GM19438 (cell line): Measurements from ENCODE around the gene DEPDC4.
A peak's percentile ranks its signal among the peaks of the same experiment; 100 is the strongest.
"Not testable (repeated sequence)": the region's sequence is repeated elsewhere in the genome, so short reads cannot be mapped to it uniquely, and the experiment has no call there.

Experiments used
- ATAC-seq: cut with Tn5 transposase; IDR thresholded peaks from one replicate; pipeline ENCODE4 v1.9.1; 2021; ENCODE audit warnings: low read depth; ENCODE audit not compliant: unreplicated experiment

The DEPDC4 gene

GRCh38 chr12:100265732-100266584, 921 bp downstream of the DEPDC4 start:
- peak; percentile 3 for ATAC-seq

DNA sequence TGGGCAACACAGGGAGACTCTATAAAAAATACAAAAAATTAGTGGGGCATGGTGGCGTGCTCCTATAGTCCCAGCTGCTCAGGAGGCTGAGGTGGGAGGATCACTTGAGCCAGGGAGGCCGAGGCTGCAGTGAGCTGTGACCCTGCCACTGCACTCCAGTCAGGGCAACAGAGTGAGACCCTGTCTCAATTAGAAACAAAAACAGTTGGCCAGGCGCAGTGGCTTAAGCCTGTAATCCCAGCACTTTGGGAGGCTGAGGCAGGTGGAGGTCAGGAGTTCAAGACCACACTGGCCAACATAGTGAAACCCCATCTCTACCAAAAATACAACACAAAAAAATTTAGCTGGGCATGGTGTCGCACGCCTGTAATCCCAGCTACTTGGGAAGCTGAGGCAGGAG, 1.8 kb downstream of the DEPDC4 start:
- not testable (repeated sequence) for ATAC-seq

DNA sequence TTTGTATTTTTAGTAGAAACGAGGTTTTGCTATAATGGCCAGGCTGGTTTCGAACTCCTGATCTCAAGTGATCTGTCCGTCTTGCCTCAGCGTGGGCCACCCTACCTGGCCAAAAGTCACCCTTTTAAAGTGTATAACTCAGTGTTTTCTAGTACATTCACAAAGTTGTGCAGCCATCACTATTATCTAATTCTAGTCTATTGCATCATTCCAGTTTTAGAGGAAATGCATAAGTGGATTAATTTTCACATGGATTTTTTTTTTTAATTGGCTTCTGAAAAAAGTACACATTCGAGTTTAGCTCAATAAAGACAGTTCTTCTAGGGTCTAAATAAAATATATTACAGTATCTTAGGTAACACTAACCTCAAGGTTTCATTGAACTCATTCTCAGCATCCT, 3.7 kb downstream of the DEPDC4 start:
- no peak for ATAC-seq

- no peak for ATAC-seq
These were observed 8.8 kb downstream of the DEPDC4 start for GRCh38 chr12:100258127-100258526.

- ATAC-seq: no peak
These were observed 12.0 kb downstream of the DEPDC4 start for GRCh38 chr12:100254876-100255275.

DNA sequence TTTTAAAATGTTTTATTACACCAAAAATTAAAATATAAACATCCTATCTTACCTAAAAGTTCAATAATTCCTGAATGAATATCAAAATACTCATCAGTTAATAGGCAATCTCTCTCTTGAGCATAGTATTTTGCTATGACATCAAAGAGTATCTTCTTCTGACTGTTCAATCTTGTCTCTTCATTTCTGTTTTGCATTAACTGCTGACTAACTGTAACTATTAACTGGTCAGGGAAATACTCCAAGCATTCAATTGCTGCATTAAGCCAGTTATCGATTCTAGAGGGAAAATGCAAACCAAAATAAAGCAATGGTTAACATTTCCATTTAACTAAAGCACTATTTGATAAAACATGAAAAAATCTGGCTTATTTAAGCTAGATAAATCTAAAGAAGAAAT, 13.4 kb downstream of the DEPDC4 start:
- no peak for ATAC-seq

DNA sequence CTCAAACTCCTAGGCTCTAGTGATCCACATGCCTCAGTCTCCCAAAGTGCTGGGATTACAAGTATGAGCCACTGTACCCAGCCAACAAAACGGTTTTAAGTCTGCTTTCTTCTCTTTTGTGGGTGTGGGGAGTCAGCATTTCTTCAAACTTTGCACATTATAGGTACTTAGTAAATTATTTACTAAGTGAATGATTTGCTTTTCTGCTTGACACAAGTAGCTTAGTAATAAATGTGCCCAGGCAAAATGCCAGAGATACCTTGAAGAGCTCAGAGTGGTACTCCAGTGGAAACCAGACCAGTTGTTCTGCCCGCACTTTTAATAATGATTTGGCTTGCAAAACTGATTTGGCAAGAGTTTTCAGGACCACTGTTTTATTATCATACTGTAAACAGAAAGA, 15.0 kb downstream of the DEPDC4 start:
- ATAC-seq: no peak

GRCh38 chr12:100249941-100250340, 16.9 kb downstream of the DEPDC4 start:
- no peak for ATAC-seq

DNA sequence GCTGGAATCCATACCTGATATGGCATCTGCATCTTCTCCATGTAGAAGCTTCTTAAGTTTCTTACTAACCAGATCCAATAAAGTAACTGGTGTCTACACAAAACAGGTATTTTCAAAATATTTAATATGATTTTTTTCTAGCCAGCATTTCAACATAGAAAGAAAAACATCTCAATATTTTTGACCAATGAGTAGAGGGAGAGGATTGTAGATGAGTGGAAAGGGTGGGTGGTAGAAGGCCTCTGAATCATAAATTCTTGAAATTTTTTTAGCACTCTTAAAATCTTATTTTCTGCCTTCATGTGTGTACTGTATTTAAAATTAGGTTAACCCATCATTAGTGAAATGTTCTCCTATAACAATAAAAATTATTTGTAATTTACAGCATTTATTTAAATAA, 18.0 kb downstream of the DEPDC4 start:
- ATAC-seq: no peak

- ATAC-seq: no peak
These were observed 19.1 kb downstream of the DEPDC4 start for GRCh38 chr12:100247765-100248164.

- no peak for ATAC-seq
These were observed 23.7 kb downstream of the DEPDC4 start for GRCh38 chr12:100243137-100243536.

DNA sequence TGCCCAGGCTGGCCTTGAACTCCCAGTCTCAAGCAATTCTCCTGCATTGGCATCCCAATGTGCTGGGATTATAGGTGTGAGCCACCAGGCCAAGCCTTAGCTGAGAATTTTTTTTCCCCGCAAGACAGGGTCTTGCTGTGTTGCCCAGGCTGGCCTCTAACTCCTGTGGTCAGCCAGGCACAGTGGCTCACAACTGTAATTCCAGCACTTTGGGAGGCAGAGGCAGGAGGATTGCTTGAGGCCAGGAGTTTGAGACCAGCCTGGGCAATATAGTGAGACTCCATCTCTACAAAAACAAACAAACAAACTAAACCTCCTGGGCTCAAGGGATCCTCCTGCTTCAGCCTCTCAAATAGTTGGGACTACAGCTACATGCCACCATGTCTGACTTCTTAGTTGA, 27.3 kb downstream of the DEPDC4 start:
- no peak for ATAC-seq

DNA sequence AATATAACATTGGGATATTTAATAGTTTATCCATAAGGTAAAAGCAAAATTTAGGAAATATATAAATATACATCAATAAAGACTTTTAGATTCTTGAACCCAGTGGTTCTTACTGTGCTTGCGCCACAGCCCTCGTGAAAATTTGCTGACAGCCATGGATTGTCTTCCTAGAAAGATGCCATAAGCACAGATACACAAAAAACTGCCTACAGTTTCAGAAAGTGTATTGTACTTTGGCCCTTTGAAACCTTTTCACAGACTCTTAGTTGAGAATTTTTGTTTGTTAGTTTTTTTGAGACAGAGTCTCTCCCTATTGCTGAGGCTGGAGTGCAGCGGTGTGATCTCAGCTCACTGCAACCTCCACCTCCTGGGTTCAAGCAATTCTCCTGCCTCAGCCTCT, 28.1 kb downstream of the DEPDC4 start:
- ATAC-seq: no peak

- no peak for ATAC-seq
These were observed 32.1 kb downstream of the DEPDC4 start for GRCh38 chr12:100234591-100235304.

GRCh38 chr12:100234166-100234565, 32.7 kb downstream of the DEPDC4 start:
- no peak for ATAC-seq

GRCh38 chr12:100231873-100232272, 35.0 kb downstream of the DEPDC4 start:
- ATAC-seq: not testable (repeated sequence)

DNA sequence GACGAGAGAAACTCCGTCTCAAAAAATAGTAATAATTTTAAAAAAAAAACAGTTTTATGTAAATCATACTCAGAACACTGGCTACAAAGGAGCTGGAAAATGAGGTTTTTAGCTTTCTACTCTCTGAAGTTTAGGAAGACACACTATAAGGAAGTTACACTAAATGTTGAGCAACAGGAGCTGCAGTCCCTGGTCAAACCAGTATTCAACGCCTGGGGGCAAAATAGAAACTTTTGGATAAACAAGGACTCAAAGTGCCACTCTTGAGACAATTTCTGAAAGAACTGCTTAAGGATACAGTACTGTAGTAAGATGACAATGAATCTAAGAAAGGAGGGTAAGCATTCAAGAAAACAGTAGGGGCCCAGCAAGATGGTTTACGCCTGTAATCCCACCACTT, 37.0 kb downstream of the DEPDC4 start:
- ATAC-seq: no peak

- no peak for ATAC-seq
These were observed 37.7 kb downstream of the DEPDC4 start for GRCh38 chr12:100229036-100229635.

DNA sequence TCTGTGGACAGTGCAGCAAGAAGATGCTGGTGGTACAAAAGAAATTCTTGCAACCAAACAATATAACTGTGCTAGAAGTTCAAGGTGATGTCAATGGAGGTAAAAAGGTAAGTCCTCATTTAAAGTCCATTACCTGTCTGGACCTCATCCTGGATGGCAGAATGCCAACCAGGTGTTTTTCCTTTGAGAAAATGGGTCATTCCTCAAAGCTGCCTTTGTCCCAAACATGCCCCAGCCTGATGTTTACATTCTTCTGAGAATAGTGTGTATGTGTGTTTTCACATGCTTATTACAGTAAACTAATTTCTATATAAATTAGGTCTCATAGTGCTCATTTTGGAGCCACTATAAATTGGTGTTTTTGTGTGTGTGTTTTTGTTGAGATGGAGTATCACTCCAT, 41.4 kb downstream of the DEPDC4 start:
- ATAC-seq: no peak

DNA sequence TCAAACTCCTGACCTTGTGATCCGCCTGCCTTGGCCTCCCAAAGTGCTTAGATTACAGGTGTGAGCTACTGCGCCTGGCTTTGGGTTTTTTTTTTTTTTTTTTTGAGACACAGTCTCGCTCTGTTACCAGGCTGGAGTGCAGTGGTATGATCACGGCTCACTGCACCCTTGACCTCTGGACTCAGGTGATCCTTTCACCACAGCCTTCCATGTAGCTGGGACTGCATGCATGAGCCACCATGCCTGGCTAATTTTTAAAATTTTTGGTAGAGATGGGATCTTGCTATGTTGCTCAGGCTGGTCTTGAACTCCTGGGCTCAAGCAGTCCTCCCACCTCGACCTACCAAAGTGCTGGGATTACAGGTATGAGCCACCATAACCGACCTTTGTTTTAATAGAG, 44.7 kb downstream of the DEPDC4 start:
- not testable (repeated sequence) for ATAC-seq

GRCh38 chr12:100221523-100221922, 45.4 kb downstream of the DEPDC4 start:
- no peak for ATAC-seq
